GM15510 (cell line): Measurements from ENCODE around the gene CBFA2T2.
A peak's percentile ranks its signal among the peaks of the same experiment; 100 is the strongest.

Experiments used
- POLR2A ChIP-seq: IDR thresholded peaks from 3 replicates; pipeline ENCODE4 v1.6.1; 2011; ENCODE audit warnings: borderline replicate concordance; ENCODE audit not compliant: insufficient read length; ENCODE audit errors: extremely low read depth

CBFA2T2 gene

DNA sequence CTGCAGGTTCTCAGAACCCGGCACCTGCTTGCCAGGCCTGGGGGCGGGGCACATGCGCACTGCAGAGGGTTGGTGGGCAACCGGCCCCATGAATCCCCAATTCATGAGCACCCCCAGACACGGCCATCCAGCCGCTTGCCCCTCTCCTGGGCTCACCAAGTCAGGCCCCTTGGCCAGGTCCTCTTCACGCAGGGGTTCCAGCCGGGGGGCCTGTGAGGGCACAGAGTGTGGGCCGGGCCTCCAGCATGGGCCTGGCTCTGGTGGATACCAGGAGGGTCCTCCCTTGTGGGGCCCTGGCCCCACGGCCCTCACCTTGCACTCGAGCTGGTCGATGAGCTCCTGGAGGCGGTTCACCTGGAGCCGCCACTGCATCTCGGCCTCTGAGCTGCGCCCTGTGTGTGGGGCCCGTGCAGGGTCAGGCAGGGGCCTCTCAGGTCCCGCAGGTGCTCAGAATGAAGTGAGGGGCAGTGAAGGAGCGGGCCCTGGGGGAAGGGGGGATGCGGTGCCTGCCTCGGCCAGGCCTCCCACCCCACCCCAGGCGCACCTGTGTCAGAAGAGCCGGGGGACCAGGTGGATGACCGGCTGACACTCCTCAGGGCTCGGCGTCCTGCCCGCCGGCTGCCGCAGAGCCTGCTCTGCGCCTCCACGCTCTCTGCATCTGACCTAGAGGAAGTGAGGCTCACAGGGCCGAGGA is 169.6 kb downstream of the CBFA2T2 start:
- no peak for TF ChIP-seq POLR2A

GRCh38 chr20:33660035-33660684 is 170.3 kb downstream of the CBFA2T2 start:
- no peak for TF ChIP-seq POLR2A

DNA sequence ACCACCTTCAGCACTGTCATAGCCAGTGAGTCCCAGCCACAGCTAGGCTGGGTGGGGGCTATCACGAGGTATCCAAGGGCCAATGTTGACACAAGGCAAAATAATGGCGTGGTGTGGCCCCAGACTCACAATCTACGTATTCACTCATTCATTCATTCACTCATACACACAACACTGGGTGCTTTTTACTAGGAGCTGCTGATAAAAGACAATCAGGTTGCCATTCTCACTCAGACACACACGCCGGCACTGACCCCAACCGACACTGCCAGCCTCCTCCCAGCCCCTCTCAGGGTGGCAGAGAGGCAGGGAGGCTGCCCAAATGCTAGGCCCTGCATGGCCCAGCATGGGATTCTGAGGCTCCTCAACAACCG is 170.8 kb downstream of the CBFA2T2 start:
- TF ChIP-seq POLR2A: no peak

DNA sequence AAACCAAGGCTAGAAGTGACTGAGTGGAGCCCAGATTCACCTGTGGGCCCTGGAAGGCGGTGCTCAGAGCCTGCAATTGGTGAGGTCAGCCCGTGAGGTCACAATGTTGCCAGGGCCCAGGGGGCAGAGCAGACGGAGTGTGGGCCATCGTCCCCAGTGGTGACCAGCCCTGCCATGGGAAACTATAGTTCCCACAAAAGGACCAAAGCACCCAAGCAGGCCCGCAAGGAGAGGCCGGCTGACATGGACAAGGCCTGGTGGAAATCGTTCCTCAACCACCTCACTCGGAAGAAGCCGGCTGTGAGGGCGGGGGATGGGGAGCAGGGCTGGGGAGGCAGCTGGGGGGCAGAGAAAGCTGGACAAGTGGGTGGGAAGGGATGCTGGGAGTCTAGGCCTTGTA is 172.3 kb downstream of the CBFA2T2 start, which contains the start of gene C20orf144:
TSS of gene C20orf144 (plus strand) at position 156 of the 400 bp plus-strand sequence. CDS start at position 175, 19 bp downstream.
- TF ChIP-seq POLR2A: no peak

GRCh38 chr20:33663161-33664084 is 173.5 kb downstream of the CBFA2T2 start:
- TF ChIP-seq POLR2A: peak; percentile 93

GRCh38 chr20:33664085-33664761 is 174.3 kb downstream of the CBFA2T2 start:
- TF ChIP-seq POLR2A: no peak

GRCh38 chr20:33664762-33665144 is 174.9 kb downstream of the CBFA2T2 start:
- no peak for TF ChIP-seq POLR2A

- peak; percentile 82 for TF ChIP-seq POLR2A
Observed at GRCh38 chr20:33666293-33667244, 176.7 kb downstream of the CBFA2T2 start, which contains the start of gene ACTL10. TSS of gene ACTL10 (plus strand) at chr20:33666943. CDS start at chr20:33667498, 555 bp downstream.

DNA sequence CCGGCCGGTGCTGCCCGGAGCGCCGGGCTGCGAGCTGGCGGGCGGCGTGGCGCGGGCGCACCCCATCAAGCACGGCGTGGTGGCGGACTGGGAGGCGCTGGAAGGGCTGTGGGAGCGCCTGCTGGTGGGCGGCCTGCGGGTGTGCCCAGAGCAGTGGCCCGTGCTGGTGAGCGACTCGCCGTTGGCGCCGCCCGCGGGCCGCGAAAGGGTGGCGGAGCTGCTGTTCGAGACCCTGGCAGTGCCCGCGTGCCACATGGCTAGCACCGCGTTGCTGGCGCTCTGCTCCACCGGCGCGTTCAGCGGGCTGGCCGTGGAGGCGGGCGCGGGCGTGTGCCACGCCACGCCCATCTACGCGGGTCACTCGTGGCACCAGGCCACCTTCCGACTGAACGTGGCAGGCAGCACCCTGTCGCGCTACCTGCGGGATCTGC is 177.4 kb downstream of the CBFA2T2 start:
- TF ChIP-seq POLR2A: no peak

GRCh38 chr20:33667676-33668465 is 178.0 kb downstream of the CBFA2T2 start:
- peak; percentile 37 for TF ChIP-seq POLR2A

DNA sequence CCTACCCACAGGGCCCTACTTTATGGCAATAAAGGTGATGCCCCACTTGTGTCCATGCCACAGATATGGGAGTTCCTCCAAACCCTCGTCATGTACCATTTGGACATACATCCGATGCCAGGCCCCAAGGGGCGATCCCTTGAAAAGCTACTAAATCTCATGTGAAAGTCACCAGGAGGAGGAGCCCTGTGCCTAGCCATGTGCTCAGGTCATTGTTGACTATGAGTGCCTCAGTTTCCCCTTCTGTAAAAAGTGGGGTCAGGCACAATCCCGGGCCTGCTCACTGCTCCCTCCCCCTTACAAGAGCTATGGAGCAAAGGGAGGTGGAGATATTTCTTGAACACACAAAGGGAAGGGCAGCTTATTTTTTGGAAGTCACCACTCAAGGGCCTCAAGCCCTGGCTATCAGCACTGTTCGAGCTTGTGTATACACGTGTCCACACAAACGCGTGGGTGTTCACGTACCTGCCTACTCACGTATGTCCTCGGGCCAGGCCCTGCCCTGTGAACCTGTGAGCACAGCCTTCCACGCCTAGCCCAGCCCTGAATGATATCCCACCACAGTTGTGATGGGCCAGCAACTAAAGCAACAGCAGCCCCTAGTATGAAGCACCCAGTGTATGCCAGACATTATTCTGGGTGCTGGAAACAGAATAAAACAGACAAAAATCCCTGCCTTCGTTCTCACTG is 178.7 kb downstream of the CBFA2T2 start:
- TF ChIP-seq POLR2A: no peak

DNA sequence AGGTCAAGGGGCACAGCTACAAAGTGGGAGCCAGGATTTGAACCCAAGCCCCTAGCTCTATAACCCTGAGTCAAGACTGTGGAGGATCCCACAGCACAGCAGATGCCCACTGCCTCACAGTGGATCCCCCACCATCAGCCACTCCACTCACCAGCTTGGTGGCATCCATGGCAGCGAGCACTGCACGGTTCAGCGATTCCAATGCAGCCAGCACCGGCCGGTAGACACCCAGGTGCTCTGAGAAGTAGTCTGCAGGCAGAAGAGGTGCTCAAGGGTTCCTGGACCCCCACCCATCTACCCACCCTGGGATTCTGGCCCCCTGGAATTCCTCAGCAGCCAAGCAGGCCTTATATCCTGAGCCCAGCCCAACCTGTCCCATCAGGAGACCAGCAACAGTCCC is 179.3 kb downstream of the CBFA2T2 start:
- TF ChIP-seq POLR2A: no peak
